ENCODE results near the gene ZNF740. TPM values are rescaled to one million over a fixed set of nuclear protein-coding genes. Genes with fewer than 3 reads are reported as not detected.

The ZNF740 gene
- total and polyA plus RNA-seq, 2 of the 8 experiments (the other 6 are each of a cell fraction or from before 2014, with no cell fraction given) = 8.2 to 40.0 TPM

- TF ChIP-seq TAF1 (IDR thresholded peaks at IDR 0.05; ENCODE audit: low read depth, low read length) = no peak
- no peak for TF ChIP-seq RFX5 (IDR thresholded peaks at IDR 0.05; ENCODE audit: borderline replicate concordance, low read depth, low read length)
- no peak for TF ChIP-seq E2F6 (IDR thresholded peaks at IDR 0.05)
- TF ChIP-seq KDM5A (IDR thresholded peaks at IDR 0.05; ENCODE audit: low read length) = no peak
- TF ChIP-seq SRF (IDR thresholded peaks at IDR 0.05; ENCODE audit: low read depth, low read length) = no peak
- TF ChIP-seq RBBP5 (IDR thresholded peaks at IDR 0.05; ENCODE audit: borderline replicate concordance, low read depth, low read length) = no peak
- no peak for TF ChIP-seq BACH1 (IDR thresholded peaks at IDR 0.05; ENCODE audit: low read length)
- TF ChIP-seq SIRT6 (IDR thresholded peaks at IDR 0.05; ENCODE audit: low read length) = no peak
- TF ChIP-seq TBP (IDR thresholded peaks at IDR 0.05; ENCODE audit: low read depth, low read length) = no peak
Observed at GRCh38 chr12:53195516-53196420, 15.2 kb downstream of the ZNF740 start (continued).
